Spleen (tissue), 11 donors: ENCODE measurements around the gene IL20. TPM values are rescaled to one million over a fixed set of nuclear protein-coding genes. Genes with fewer than 3 reads are reported as not detected.

Experiments used
- DNase-seq: peaks from one replicate; pipeline ENCODE4 v3.0.0-alpha.2; 2020
- H3K27ac ChIP-seq, 8 donors: fragments of 200-600 bp; sonication (generic) in 7 of 8; 1 replicate in 4 of 8; 2 replicates in 4 of 8; pipeline versions ENCODE4 v1.5.0 to v1.8.0; 2016 to 2021; ENCODE audit warnings: inconsistent platforms in 4 of 8, mild to moderate bottlenecking in 4 of 8, moderate library complexity in 1 of 8
- H3K27me3 ChIP-seq, 7 donors: fragments of 200-600 bp; sonication (generic) in 6 of 7; replicated peaks in 1 of 7; 1 replicate in 4 of 7; 2 replicates in 3 of 7; pipeline versions ENCODE4 v1.5.0 to v1.8.0; 2016 to 2021; ENCODE audit warnings: inconsistent platforms in 3 of 7, mild to moderate bottlenecking in 1 of 7
- H3K36me3 ChIP-seq, 6 donors: fragments of 200-600 bp; sonication (generic) in 5 of 6; 1 replicate in 4 of 6; 2 replicates in 2 of 6; pipeline versions ENCODE4 v1.5.0 to v1.8.0; 2016 to 2021; ENCODE audit warnings: inconsistent platforms in 2 of 6
- H3K4me1 ChIP-seq, 6 donors: fragments of 200-600 bp; sonication (generic) in 5 of 6; 1 replicate in 3 of 6; 2 replicates in 3 of 6; pipeline versions ENCODE4 v1.5.0 to v1.8.0; 2016 to 2021; ENCODE audit warnings: inconsistent platforms in 3 of 6
- H3K4me3 ChIP-seq, 8 donors: fragments of 200-600 bp; sonication (generic) in 7 of 8; 1 replicate in 4 of 8; 2 replicates in 4 of 8; pipeline versions ENCODE4 v1.5.0 to v1.8.0; 2016 to 2021; ENCODE audit warnings: inconsistent platforms in 4 of 8, mild to moderate bottlenecking in 4 of 8, moderate library complexity in 2 of 8
- H3K9me3 ChIP-seq, 8 donors: fragments of 200-600 bp; sonication (generic) in 7 of 8; 1 replicate in 4 of 8; 2 replicates in 4 of 8; pipeline versions ENCODE4 v1.5.0 to v1.8.0; 2016 to 2021; ENCODE audit warnings: inconsistent platforms in 4 of 8
- POLR2A ChIP-seq, 3 donors: fragments of 450-650 bp; IDR thresholded peaks; one replicate each; pipeline ENCODE4 v1.5.1; 2017; ENCODE audit warnings: antibody characterized with exemption in 3 of 3, mild to moderate bottlenecking in 1 of 3
- POLR2AphosphoS5 ChIP-seq, 3 donors: sonication (generic); formaldehyde crosslinking; IDR thresholded peaks; one replicate each; pipeline ENCODE4 v1.5.1; 2017; ENCODE audit warnings: antibody characterized with exemption in 3 of 3
- WGBS, 5 donors: extraction: QIAGEN DNeasy Blood & Tissue Kit in 3 of 5; methylation state at CpG; one replicate each; pipeline versions ENCODE4 v1.1.5 to v1.1.7; 2013 to 2018; 5-methylcytosine and 5-hydroxymethylcytosine counted together
- intact Hi-C: fragments of 100-400 bp; cut with DNase I; formaldehyde crosslinking; loops from one replicate; pipeline ENCODE4 v1.15.0; 2023; ENCODE audit warnings: low total_unique reads
- polyA plus RNA-seq, 3 donors: library from polyadenylated mRNA; stranded (reverse); fragments of 200-250 nt; gene quantifications; one replicate each; pipeline ENCODE4 v1.2.1, GENCODE V29; 2013
- total RNA-seq, 7 donors: library from RNA; depleted of rRNA in 3 of 7; stranded (reverse); fragments of >200 nt in 3 of 7; fragmentation: NEBNext Ultra II Directional in 4 of 7; extraction: Animal tissue kit (Norgen Biotek cat#: 25700) in 4 of 7; gene quantifications; one replicate each; pipeline versions ENCODE4 v1.1.0 to v1.2.1, GENCODE V29; 2016 to 2021
- TF ChIP-seq, protein P1 (sequence below), 11 experiments: fragments of 200-600 bp in 7 of 11; fragments of 450-650 bp in 4 of 11; sonication (generic) in 4 of 11; IDR thresholded peaks in 8 of 11; conservative IDR thresholded peaks in 3 of 11; 1 replicate in 7 of 11; 2 replicates in 4 of 11; pipeline versions ENCODE4 v1.4.0 to v1.8.0; 2016 to 2021; ENCODE audit warnings: antibody characterized with exemption in 11 of 11, inconsistent platforms in 4 of 11, mild to moderate bottlenecking in 1 of 11
- donor health status: healthy with polysubstance abuse.
- donor health status: DM: no; HTN: no; CAD: no; lungs with moderate emphysema.
- donor health status: DM: no; HTN: no; CAD: no.
- donor health status: Bipolar disorder and iron deficiency.
- donor health status: healthy.
- donor health status: DM: no; HTN: no; CAD: no.
- donor health status: DM: yes; HTN: yes; CAD: no.

The IL20 gene
- total and polyA plus RNA-seq, 10 donors, result not detected

DNA sequence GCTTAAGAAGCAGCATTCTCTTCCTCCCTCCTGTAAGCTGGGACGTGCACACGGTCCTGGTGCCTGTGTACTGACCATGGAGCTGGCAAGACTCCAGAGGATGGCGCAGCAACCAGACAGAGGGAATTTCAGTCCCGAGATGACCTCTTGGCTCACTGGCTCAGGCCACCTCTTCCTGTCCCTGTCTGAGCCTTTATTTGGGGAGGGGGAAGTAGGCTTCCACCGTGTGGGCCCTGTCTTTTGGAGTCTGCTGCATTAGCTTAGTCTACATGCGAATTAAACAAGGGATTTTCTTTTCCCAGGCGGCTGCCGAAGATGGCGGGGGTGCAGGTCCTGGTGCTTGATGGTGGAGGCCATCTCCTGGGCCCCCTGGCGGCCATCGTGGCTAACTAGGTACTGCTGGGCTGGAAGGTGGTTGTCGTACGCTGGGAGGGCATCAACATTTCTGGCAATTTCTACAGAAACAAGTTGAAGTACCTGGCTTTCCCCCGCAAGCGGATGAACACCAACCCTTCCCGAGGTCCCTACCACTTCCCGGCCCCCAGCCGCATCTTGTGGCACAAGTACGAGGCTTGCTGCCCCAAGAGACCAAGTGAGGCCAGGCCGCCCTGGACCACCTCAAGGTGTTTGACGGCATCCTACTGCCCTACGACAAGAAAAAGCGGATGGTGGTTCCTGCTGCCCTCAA, 42.0 kb downstream of the IL20 start:
- WGBS, 5 donors, result 77 to 92% (median 86%) methylated on average over 16 to 23 of the region's 23 CpGs
- Histone ChIP-seq H3K27me3 (peaks cover 0 to 38% (median 0%) of the 10 kb centered on the region in 7 donors), H3K4me1 (peaks cover 52 to 80% (median 73%) of the 10 kb centered on the region in 6 donors), H3K27ac (peak overlapping the region in 4 of 8 donors; percentile 13 to 87 (median 32)), H3K9me3 (no peaks in the 10 kb centered on the region), H3K36me3 (peaks cover 0 to 97% (median 46%) of the 10 kb centered on the region in 6 donors), H3K4me3 (no peak overlapping the region)
- intact Hi-C loops, result no loop called here
- TF ChIP-seq POLR2A (IDR thresholded peaks at IDR 0.05) (no peak), POLR2AphosphoS5 (IDR thresholded peaks at IDR 0.05) (peak; percentile 24 to 74 (median 72))
- TF ChIP-seq, protein P1, sequence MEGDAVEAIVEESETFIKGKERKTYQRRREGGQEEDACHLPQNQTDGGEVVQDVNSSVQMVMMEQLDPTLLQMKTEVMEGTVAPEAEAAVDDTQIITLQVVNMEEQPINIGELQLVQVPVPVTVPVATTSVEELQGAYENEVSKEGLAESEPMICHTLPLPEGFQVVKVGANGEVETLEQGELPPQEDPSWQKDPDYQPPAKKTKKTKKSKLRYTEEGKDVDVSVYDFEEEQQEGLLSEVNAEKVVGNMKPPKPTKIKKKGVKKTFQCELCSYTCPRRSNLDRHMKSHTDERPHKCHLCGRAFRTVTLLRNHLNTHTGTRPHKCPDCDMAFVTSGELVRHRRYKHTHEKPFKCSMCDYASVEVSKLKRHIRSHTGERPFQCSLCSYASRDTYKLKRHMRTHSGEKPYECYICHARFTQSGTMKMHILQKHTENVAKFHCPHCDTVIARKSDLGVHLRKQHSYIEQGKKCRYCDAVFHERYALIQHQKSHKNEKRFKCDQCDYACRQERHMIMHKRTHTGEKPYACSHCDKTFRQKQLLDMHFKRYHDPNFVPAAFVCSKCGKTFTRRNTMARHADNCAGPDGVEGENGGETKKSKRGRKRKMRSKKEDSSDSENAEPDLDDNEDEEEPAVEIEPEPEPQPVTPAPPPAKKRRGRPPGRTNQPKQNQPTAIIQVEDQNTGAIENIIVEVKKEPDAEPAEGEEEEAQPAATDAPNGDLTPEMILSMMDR (IDR thresholded peaks at IDR 0.05 in 8 of 11, conservative IDR thresholded peaks at IDR 0.05 in 3 of 11), result no peak
- DNase-seq, result peak; percentile 77

DNA sequence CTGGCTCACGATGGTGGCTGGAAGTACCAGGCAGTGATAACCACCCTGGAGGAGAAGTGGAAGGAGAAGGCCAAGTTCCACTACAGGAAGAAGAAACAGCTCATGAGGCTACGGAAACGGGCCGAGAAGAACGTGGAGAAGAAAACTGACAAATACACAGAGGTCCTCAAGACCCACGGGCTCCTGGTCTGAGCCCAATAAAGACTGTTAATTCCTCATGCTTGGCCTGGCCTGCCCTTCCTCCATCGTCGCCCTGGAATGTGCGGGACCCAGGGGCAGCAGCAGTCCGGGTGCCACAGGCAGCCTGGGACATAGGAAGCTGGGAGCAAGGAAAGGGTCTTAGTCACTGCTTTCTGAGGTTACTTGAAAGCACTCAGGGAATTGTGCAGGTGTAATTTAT, 42.6 kb downstream of the IL20 start:
- peaks cover 52 to 86% (median 79%) of the 10 kb centered on the region in 6 donors for H3K4me1 ChIP-seq
- 92 to 96% (median 94%) methylated on average over 10 of the region's 10 CpGs for WGBS, 5 donors

DNA sequence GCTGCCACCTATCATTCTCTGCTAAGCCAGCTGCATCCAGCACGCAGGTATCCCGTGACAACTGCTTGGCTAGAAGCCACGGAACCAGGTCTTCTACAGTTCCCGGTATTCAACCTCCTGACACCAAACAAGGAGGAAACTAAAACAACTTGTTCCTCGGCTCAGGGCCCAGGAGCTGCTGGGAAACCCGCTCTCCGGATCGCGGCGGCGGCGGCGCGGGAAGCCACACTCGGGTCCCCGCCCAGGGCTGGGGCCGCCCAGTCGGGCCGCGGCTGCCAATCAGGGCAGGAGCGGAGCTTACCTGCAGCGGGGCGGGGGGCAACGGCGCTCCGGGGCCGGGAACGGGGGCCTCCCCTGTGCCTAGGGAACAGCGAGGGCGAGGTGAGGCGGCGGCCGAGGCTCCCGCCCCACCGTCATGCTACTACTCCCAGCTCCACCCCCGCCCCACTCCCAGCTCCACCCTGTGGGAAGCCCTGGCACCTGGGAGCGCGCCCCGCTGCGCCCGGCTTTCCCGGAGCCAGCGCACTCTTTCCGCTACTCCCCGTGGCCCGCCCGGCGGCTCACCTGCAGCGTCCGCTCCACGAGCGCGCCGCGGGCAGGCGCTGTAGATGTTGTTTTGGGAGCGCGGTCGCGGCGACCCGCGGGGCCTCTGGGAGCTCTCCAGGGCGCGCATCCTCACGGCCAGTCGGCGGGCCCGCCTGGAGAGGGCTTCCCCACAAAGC, 43.9 kb downstream of the IL20 start:
- WGBS, 5 donors, result 0 to 10% (median 5%) methylated on average over 31 to 69 of the region's 69 CpGs
- H3K4me3 ChIP-seq, result peak overlapping the region; percentile 23 to 69 (median 38)
- H3K27ac ChIP-seq, result peak overlapping the region; percentile 60 to 87 (median 69)
- H3K4me1 ChIP-seq, result peaks cover 52 to 99% (median 91%) of the 10 kb centered on the region in 6 donors
- H3K36me3 ChIP-seq, result peaks cover 0 to 96% (median 34%) of the 10 kb centered on the region in 6 donors
- peak; percentile 88 for DNase-seq
- no peaks in the 10 kb centered on the region for H3K9me3 ChIP-seq
- TF ChIP-seq POLR2AphosphoS5 (IDR thresholded peaks at IDR 0.05), result peak; percentile 64 to 84 (median 75)
- TF ChIP-seq, protein P1 (IDR thresholded peaks at IDR 0.05 in 8 of 11, conservative IDR thresholded peaks at IDR 0.05 in 3 of 11), result peak in 1 of 11 experiments; percentile 7
- no peak for TF ChIP-seq POLR2A (IDR thresholded peaks at IDR 0.05)
- H3K27me3 ChIP-seq, result peaks cover 0 to 38% (median 0%) of the 10 kb centered on the region in 7 donors
- intact Hi-C loops, result no loop called here

More for the DNA sequence above, 42.6 kb downstream of the IL20 start:
- Histone ChIP-seq H3K9me3 (no peaks in the 10 kb centered on the region), H3K36me3 (peaks cover 0 to 97% (median 46%) of the 10 kb centered on the region in 6 donors), H3K27me3 (peaks cover 0 to 38% (median 0%) of the 10 kb centered on the region in 7 donors), H3K4me3 (peak overlapping the region in 1 of 8 donors; percentile 11), H3K27ac (peak overlapping the region in 2 of 8 donors; percentile 34 to 87)
- intact Hi-C loops, result no loop called here
- DNase-seq, result peak; percentile 59
- TF ChIP-seq POLR2A (IDR thresholded peaks at IDR 0.05) (no peak), POLR2AphosphoS5 (IDR thresholded peaks at IDR 0.05) (no peak)
- TF ChIP-seq, protein P1 (IDR thresholded peaks at IDR 0.05 in 8 of 11, conservative IDR thresholded peaks at IDR 0.05 in 3 of 11), result no peak
